Measurements from ENCODE around the gene FCAMR.
"Not testable (repeated sequence)": the region's sequence is repeated elsewhere in the genome, so short reads cannot be mapped to it uniquely, and the experiment has no call there.

FCAMR gene

DNA sequence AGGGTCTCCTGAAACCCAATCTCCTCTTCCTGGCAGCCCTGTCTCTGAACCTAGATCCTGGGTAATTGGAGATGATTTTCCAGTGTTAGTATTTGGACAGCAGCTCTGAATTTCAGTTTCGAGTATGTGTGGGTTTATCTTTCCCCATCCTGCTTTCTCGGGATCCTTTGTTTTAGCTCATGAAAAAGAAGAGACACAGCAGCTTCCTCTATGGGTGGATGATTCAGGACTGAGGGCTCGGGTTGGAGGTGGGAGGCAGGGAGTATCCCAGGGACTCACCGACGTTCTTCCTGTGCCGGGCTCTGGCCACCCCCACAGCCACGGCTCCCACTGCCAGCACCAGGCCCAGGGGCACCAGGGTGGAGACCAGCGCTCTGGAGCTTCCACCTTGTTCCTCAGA is 38.1 kb downstream of the FCAMR start:
- Histone ChIP-seq H3K4me1 (ENCODE audit: control insufficient read depth, insufficient read depth, low read length) (no peaks in the 10 kb centered on the region), H3K4me3 (ENCODE audit: low read length in 2 of 2) (no peak overlapping the region), H3K27ac (ENCODE audit: low read length) (no peak overlapping the region), H3K9me3 (ENCODE audit: control insufficient read depth in 2 of 2, low read length in 2 of 2) (no peaks in the 10 kb centered on the region), H3K27me3 (ENCODE audit: control insufficient read depth in 1 of 2, insufficient read depth in 2 of 2, low read length in 2 of 2) (peaks cover 0 to 3% of the 10 kb centered on the region in 2 donors), H3K9ac (ENCODE audit: low read length in 2 of 2) (no peak overlapping the region), H3K36me3 (ENCODE audit: control insufficient read depth in 2 of 2, insufficient read depth in 2 of 2, low read length in 2 of 2) (no peaks in the 10 kb centered on the region)

DNA sequence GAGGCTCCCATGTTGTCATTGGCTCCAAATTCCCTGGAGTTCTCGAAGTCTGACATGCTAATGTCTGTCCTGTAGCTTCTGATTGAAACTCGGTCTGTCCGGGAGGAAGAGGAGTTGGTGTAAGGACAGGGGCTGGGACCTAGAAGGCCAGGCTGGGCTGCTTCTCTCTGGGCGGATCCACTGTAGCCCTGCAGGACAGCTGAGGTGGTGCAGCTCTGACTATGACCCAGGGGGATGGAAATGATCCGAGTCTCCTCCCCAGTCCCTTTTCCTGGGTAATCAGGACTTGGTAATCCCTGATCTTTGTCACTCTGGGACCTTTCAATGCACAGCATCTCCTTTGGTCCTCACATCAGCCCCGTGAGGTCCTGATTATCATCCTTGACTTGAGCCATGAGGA is 38.6 kb downstream of the FCAMR start:
- Histone ChIP-seq H3K27me3 (ENCODE audit: control insufficient read depth in 1 of 2, insufficient read depth in 2 of 2, low read length in 2 of 2) (peaks cover 0 to 3% of the 10 kb centered on the region in 2 donors), H3K9me3 (ENCODE audit: control insufficient read depth in 2 of 2, low read length in 2 of 2) (no peaks in the 10 kb centered on the region), H3K9ac (ENCODE audit: low read length in 2 of 2) (no peak overlapping the region), H3K27ac (ENCODE audit: low read length) (no peak overlapping the region), H3K36me3 (ENCODE audit: control insufficient read depth in 2 of 2, insufficient read depth in 2 of 2, low read length in 2 of 2) (no peaks in the 10 kb centered on the region), H3K4me3 (ENCODE audit: low read length in 2 of 2) (no peak overlapping the region), H3K4me1 (ENCODE audit: control insufficient read depth, insufficient read depth, low read length) (no peaks in the 10 kb centered on the region)

DNA sequence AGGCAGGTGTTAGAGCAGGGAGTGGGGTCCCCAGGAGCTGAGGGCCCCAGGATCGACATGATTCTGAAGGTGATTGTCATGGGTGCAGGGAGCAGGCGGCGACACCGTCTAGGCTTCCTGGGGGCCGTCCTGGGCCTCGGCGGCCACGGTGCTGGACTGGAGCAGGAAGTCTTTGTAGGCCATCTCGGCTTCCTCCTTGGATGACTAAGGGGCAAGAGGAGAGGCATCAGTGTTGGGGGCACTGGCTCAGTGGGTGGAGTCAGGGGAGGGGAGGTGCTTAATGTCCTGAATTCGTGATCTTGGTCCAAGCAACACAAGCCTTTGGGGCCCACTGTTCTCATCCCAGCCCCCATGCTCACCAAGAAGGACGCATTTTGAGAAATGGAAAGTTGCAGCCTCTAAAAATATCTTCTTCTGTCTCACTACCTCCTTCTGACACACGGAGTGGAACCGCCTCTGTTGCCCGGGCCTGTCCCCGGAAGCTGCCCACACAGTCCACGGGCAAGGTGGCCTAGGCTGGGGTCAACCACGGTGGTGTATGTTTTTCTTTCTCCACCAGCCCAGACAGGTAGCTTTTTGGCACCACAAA is 40.0 kb downstream of the FCAMR start:
- Histone ChIP-seq H3K4me1 (ENCODE audit: control insufficient read depth, insufficient read depth, low read length) (no peaks in the 10 kb centered on the region), H3K36me3 (ENCODE audit: control insufficient read depth in 2 of 2, insufficient read depth in 2 of 2, low read length in 2 of 2) (no peaks in the 10 kb centered on the region), H3K4me3 (ENCODE audit: low read length in 2 of 2) (no peak overlapping the region), H3K9me3 (ENCODE audit: control insufficient read depth in 2 of 2, low read length in 2 of 2) (no peaks in the 10 kb centered on the region), H3K27me3 (ENCODE audit: control insufficient read depth in 1 of 2, insufficient read depth in 2 of 2, low read length in 2 of 2) (peaks cover 0 to 3% of the 10 kb centered on the region in 2 donors), H3K9ac (ENCODE audit: low read length in 2 of 2) (no peak overlapping the region), H3K27ac (ENCODE audit: low read length) (no peak overlapping the region)

DNA sequence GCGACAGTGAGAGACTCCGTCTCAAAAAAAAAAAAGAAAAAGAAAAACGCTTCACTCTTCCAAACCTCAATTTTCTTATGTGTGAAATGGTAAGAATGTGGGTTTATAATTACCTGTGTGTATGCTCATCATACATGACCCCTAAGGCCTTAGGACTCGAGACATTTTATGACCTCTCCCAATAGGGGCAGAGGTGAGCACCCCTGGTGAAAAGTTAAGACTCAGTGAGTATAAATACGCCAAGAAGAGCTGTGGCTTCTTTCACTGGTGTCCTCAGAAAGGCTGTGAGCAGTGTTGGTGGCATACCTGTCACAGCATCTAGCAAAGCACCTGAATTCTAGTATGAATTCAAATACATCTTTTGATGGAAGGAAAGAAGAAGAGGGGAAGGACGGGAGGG is 40.7 kb downstream of the FCAMR start:
- no peaks in the 10 kb centered on the region for H3K9me3 ChIP-seq (ENCODE audit: control insufficient read depth in 2 of 2, low read length in 2 of 2)
- H3K36me3 ChIP-seq (ENCODE audit: control insufficient read depth in 2 of 2, insufficient read depth in 2 of 2, low read length in 2 of 2) = no peaks in the 10 kb centered on the region
- no peaks in the 10 kb centered on the region for H3K27me3 ChIP-seq (ENCODE audit: control insufficient read depth in 1 of 2, insufficient read depth in 2 of 2, low read length in 2 of 2)
- H3K4me1 ChIP-seq (ENCODE audit: control insufficient read depth, insufficient read depth, low read length) = no peaks in the 10 kb centered on the region
- no peak overlapping the region for H3K27ac ChIP-seq (ENCODE audit: low read length)
- no peak overlapping the region for H3K4me3 ChIP-seq (ENCODE audit: low read length in 2 of 2)
- no peak overlapping the region for H3K9ac ChIP-seq (ENCODE audit: low read length in 2 of 2)

DNA sequence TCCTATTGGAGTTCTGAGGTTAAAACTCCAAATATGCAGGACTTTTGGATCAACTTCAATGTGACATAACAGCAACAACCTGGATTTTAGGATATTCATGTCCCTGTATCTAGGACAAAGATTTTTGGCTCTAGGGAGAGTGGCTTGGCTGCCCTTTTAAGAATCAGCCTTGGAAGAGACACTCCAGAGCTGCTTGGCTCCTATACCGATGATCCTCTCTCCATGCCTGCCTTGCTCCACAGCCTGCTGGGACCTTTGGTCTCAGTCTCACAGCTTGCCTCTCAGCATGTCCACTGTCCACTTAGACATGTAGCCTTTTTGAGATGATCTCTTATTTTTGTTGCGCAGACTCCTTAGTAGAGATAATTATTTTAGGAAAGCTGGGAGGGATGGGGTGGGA is 44.0 kb downstream of the FCAMR start:
- no peak overlapping the region for H3K27ac ChIP-seq (ENCODE audit: low read length)
- H3K27me3 ChIP-seq (ENCODE audit: control insufficient read depth in 1 of 2, insufficient read depth in 2 of 2, low read length in 2 of 2) = no peaks in the 10 kb centered on the region
- H3K4me1 ChIP-seq (ENCODE audit: control insufficient read depth, insufficient read depth, low read length) = no peaks in the 10 kb centered on the region
- no peaks in the 10 kb centered on the region for H3K9me3 ChIP-seq (ENCODE audit: control insufficient read depth in 2 of 2, low read length in 2 of 2)
- H3K4me3 ChIP-seq (ENCODE audit: low read length in 2 of 2) = no peak overlapping the region
- no peak overlapping the region for H3K9ac ChIP-seq (ENCODE audit: low read length in 2 of 2)
- no peaks in the 10 kb centered on the region for H3K36me3 ChIP-seq (ENCODE audit: control insufficient read depth in 2 of 2, insufficient read depth in 2 of 2, low read length in 2 of 2)

- Histone ChIP-seq H3K36me3 (ENCODE audit: control insufficient read depth in 2 of 2, insufficient read depth in 2 of 2, low read length in 2 of 2) (no peaks in the 10 kb centered on the region), H3K27me3 (ENCODE audit: control insufficient read depth in 1 of 2, insufficient read depth in 2 of 2, low read length in 2 of 2) (no peaks in the 10 kb centered on the region), H3K9me3 (ENCODE audit: control insufficient read depth in 2 of 2, low read length in 2 of 2) (no peaks in the 10 kb centered on the region), H3K9ac (ENCODE audit: low read length in 2 of 2) (no peak overlapping the region), H3K4me3 (ENCODE audit: low read length in 2 of 2) (no peak overlapping the region), H3K27ac (ENCODE audit: low read length) (no peak overlapping the region), H3K4me1 (ENCODE audit: control insufficient read depth, insufficient read depth, low read length) (no peaks in the 10 kb centered on the region)
Measured at GRCh38 chr1:206925106-206925736, 45.0 kb downstream of the FCAMR start.

DNA sequence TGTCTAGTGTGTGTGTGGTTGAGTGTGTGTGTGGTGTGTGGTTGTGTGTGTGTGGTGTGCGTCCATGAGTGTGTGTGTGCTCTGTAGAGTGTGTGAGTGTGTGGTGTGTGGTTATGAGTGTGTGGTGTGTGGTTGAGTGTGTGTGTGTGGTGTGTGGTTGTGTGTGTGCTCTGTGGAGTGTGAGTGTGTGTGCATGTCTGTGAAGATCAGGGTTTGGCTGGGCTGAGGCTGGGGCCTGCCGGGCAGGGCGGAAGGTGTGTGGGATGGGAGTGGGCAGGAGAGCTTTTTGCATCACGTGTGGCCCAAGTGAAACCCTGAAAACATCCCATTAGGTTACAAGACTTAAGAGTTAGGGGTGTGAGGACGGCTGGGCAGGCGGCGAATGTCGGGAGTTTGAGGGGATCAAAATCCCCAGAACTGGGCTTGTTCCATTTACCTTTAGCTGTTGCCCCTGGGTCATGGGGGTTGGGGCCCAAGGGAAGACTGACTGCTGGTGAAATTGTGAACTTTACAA is 45.6 kb downstream of the FCAMR start:
- no peaks in the 10 kb centered on the region for H3K4me1 ChIP-seq (ENCODE audit: control insufficient read depth, insufficient read depth, low read length)
- no peaks in the 10 kb centered on the region for H3K36me3 ChIP-seq (ENCODE audit: control insufficient read depth in 2 of 2, insufficient read depth in 2 of 2, low read length in 2 of 2)
- H3K27ac ChIP-seq (ENCODE audit: low read length) = no peak overlapping the region
- no peaks in the 10 kb centered on the region for H3K27me3 ChIP-seq (ENCODE audit: control insufficient read depth in 1 of 2, insufficient read depth in 2 of 2, low read length in 2 of 2)
- no peak overlapping the region for H3K4me3 ChIP-seq (ENCODE audit: low read length in 2 of 2)
- no peak overlapping the region for H3K9ac ChIP-seq (ENCODE audit: low read length in 2 of 2)
- H3K9me3 ChIP-seq (ENCODE audit: control insufficient read depth in 2 of 2, low read length in 2 of 2) = no peaks in the 10 kb centered on the region

DNA sequence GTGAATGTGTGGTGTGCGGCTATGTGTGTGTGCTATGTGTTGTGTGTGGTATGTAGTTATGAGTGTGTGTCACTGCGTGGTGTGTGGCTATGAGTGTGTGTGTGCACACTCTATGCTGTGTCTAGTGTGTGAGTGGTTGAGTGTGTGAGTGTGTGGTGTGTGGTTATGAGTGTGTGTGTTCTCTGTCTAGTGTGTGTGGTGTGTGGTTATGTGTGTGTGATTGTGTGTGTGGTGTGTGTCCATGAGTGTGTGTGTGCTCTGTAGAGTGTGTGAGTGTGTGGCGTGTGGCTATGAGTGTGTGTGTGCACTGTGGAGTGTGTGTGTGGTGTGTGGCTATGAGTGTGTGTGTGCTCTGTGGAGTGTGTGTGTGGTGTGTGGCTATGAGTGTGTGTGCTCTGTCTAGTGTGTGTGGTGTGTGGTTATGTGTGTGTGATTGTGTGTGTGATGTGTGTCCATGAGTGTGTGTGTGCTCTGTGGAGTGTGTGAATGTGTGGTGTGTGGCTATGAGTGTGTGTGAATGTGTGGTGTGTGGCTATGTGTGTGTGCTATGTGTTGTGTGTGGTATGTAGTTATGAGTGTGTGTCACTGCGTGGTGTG is 46.2 kb downstream of the FCAMR start:
- not testable (repeated sequence) for H3K9me3 ChIP-seq (ENCODE audit: control insufficient read depth in 2 of 2, low read length in 2 of 2); H3K36me3 ChIP-seq (ENCODE audit: control insufficient read depth in 2 of 2, insufficient read depth in 2 of 2, low read length in 2 of 2); H3K4me1 ChIP-seq (ENCODE audit: control insufficient read depth, insufficient read depth, low read length); H3K4me3 ChIP-seq (ENCODE audit: low read length in 2 of 2); H3K27ac ChIP-seq (ENCODE audit: low read length); H3K27me3 ChIP-seq (ENCODE audit: control insufficient read depth in 1 of 2, insufficient read depth in 2 of 2, low read length in 2 of 2)
- H3K9ac ChIP-seq (ENCODE audit: low read length in 2 of 2) = peak overlapping the region in 1 of 2 donors; percentile 55

GRCh38 chr1:206923009-206923960 is 47.0 kb downstream of the FCAMR start:
- Histone ChIP-seq H3K9me3 (ENCODE audit: control insufficient read depth in 2 of 2, low read length in 2 of 2) (no peaks in the 10 kb centered on the region), H3K4me3 (ENCODE audit: low read length in 2 of 2) (no peak overlapping the region), H3K9ac (ENCODE audit: low read length in 2 of 2) (no peak overlapping the region), H3K27ac (ENCODE audit: low read length) (no peak overlapping the region), H3K4me1 (ENCODE audit: control insufficient read depth, insufficient read depth, low read length) (no peaks in the 10 kb centered on the region), H3K27me3 (ENCODE audit: control insufficient read depth in 1 of 2, insufficient read depth in 2 of 2, low read length in 2 of 2) (no peaks in the 10 kb centered on the region), H3K36me3 (ENCODE audit: control insufficient read depth in 2 of 2, insufficient read depth in 2 of 2, low read length in 2 of 2) (no peaks in the 10 kb centered on the region)

- Histone ChIP-seq H3K9ac (ENCODE audit: low read length in 2 of 2) (no peak overlapping the region), H3K27ac (ENCODE audit: low read length) (no peak overlapping the region), H3K36me3 (ENCODE audit: control insufficient read depth in 2 of 2, insufficient read depth in 2 of 2, low read length in 2 of 2) (no peaks in the 10 kb centered on the region), H3K27me3 (ENCODE audit: control insufficient read depth in 1 of 2, insufficient read depth in 2 of 2, low read length in 2 of 2) (no peaks in the 10 kb centered on the region), H3K4me1 (ENCODE audit: control insufficient read depth, insufficient read depth, low read length) (no peaks in the 10 kb centered on the region), H3K9me3 (ENCODE audit: control insufficient read depth in 2 of 2, low read length in 2 of 2) (no peaks in the 10 kb centered on the region), H3K4me3 (ENCODE audit: low read length in 2 of 2) (no peak overlapping the region)
Measured at GRCh38 chr1:206922524-206922923, 47.7 kb downstream of the FCAMR start.

Data from stomach smooth muscle (tissue), 2 donors.